Measurements from ENCODE around the gene SDF2. TPM values are rescaled to one million over a fixed set of nuclear protein-coding genes. Genes with fewer than 3 reads are reported as not detected.

The SDF2 gene
- total and polyA plus RNA-seq, 9 of the 15 experiments (the other 6 are each of a cell fraction or from before 2014, with no cell fraction given): 41.2 to 132 (median 65.6) TPM

DNA sequence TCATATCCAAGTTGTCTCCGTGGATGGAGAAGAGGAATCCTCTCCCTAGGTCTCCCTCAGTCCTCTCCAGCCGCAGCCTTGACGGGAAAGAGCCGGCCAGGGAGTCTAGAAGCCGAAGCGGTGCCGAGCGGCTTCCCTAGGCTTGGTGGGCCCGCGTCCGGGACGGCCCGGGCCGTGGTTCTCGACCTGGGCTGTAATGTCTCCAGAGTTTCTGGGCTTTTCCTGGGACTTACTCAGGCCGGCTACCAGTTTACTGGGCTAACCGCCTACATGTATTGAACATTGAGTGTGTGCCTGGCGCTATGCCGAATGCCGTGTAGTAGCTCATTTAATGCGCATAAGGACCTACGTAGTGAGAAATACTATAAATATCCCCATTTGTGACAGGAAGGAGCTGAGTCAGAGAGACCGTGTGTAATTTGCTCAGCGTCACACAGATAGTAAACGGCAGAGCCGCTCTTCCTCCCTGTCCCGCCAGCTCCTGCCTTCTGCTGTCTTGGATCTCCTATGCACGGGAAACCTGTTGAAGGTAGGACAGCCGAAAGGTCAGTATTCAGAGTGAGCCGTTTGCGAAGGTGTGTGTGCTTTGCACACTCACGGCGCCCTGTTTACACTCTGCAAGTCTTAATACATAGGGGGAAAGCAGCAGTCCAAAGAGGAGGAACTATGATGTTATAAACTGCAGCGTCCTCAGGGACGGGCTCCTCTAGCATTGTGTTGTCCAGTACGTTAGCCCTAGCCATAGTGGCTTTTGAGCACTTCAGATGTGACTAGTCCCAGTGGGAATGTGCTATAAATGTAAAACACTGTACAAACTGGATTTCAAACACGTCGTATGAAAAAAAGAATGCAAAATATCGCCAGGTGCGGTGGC, 62.2 kb downstream of the SDF2 start (continued):
- TF ChIP-seq, protein P1, sequence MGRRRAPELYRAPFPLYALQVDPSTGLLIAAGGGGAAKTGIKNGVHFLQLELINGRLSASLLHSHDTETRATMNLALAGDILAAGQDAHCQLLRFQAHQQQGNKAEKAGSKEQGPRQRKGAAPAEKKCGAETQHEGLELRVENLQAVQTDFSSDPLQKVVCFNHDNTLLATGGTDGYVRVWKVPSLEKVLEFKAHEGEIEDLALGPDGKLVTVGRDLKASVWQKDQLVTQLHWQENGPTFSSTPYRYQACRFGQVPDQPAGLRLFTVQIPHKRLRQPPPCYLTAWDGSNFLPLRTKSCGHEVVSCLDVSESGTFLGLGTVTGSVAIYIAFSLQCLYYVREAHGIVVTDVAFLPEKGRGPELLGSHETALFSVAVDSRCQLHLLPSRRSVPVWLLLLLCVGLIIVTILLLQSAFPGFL (CRISPR knock-in tag; IDR thresholded peaks at IDR 0.05): peak; percentile 99; the same call in 1 of the 2 replicates
- peak; percentile 2; the same call in 1 of the 2 replicates for TF ChIP-seq MAFK (IDR thresholded peaks at IDR 0.05; ENCODE audit: low read length)
- no peak for TF ChIP-seq DMBX1 (CRISPR knock-in tag; IDR thresholded peaks at IDR 0.05; ENCODE audit: borderline replicate concordance)
- TF ChIP-seq, protein P2, sequence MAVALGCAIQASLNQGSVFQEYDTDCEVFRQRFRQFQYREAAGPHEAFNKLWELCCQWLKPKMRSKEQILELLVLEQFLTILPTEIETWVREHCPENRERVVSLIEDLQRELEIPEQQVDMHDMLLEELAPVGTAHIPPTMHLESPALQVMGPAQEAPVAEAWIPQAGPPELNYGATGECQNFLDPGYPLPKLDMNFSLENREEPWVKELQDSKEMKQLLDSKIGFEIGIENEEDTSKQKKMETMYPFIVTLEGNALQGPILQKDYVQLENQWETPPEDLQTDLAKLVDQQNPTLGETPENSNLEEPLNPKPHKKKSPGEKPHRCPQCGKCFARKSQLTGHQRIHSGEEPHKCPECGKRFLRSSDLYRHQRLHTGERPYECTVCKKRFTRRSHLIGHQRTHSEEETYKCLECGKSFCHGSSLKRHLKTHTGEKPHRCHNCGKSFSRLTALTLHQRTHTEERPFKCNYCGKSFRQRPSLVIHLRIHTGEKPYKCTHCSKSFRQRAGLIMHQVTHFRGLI (CRISPR knock-in tag; IDR thresholded peaks at IDR 0.05): no peak
- no peak for TF ChIP-seq POLR2B (IDR thresholded peaks at IDR 0.05; ENCODE audit: low read depth, partially characterized antibody)
- TF ChIP-seq ESRRA (IDR thresholded peaks at IDR 0.05; ENCODE audit: borderline replicate concordance, low read depth): no peak
- no peak for TF ChIP-seq ZNF384 (IDR thresholded peaks at IDR 0.05; ENCODE audit: low read depth, low read length)
- no peak; the same call in 1 of the 2 replicates for TF ChIP-seq GABPA (tag; conservative IDR thresholded peaks at IDR 0.05; ENCODE audit: low read depth)
- no peak for TF ChIP-seq NELFE (IDR thresholded peaks at IDR 0.05; ENCODE audit: insufficient read depth, insufficient read length)
- TF ChIP-seq, protein P3, sequence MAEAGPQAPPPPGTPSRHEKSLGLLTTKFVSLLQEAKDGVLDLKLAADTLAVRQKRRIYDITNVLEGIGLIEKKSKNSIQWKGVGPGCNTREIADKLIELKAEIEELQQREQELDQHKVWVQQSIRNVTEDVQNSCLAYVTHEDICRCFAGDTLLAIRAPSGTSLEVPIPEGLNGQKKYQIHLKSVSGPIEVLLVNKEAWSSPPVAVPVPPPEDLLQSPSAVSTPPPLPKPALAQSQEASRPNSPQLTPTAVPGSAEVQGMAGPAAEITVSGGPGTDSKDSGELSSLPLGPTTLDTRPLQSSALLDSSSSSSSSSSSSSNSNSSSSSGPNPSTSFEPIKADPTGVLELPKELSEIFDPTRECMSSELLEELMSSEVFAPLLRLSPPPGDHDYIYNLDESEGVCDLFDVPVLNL (CRISPR knock-in tag; IDR thresholded peaks at IDR 0.05; ENCODE audit: low read depth): no peak
- TF ChIP-seq RCOR1 (IDR thresholded peaks at IDR 0.05; ENCODE audit: borderline replicate concordance in 1 of 2, low read depth in 2 of 2, low read length in 2 of 2): 0 out of 4 replicates have a peak, but pooled peaks of 1 of the 2 experiments have one; percentile 25
- TF ChIP-seq SRF (CRISPR knock-in tag; IDR thresholded peaks at IDR 0.05): peak in 1 of 2 experiments; percentile 48; a peak in 1 of 4 replicates
- TF ChIP-seq, protein P4, sequence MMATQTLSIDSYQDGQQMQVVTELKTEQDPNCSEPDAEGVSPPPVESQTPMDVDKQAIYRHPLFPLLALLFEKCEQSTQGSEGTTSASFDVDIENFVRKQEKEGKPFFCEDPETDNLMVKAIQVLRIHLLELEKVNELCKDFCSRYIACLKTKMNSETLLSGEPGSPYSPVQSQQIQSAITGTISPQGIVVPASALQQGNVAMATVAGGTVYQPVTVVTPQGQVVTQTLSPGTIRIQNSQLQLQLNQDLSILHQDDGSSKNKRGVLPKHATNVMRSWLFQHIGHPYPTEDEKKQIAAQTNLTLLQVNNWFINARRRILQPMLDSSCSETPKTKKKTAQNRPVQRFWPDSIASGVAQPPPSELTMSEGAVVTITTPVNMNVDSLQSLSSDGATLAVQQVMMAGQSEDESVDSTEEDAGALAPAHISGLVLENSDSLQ (IDR thresholded peaks at IDR 0.05): peak; percentile 93
- no peak for TF ChIP-seq ZKSCAN1 (IDR thresholded peaks at IDR 0.05; ENCODE audit: low read depth, low read length)
- no peak for TF ChIP-seq ILK (tag; IDR thresholded peaks at IDR 0.05; ENCODE audit: borderline replicate concordance, low read depth)
- no peak for TF ChIP-seq CAMTA2 (CRISPR knock-in tag; conservative IDR thresholded peaks at IDR 0.05)
- TF ChIP-seq ZC3H8 (IDR thresholded peaks at IDR 0.05): peak; percentile 8; the same call in 1 of the 2 replicates
- no peak for TF ChIP-seq ZFP1 (CRISPR knock-in tag; IDR thresholded peaks at IDR 0.05)
- no peak for TF ChIP-seq FOXA3 (CRISPR knock-in tag; conservative IDR thresholded peaks at IDR 0.05 in 1 of 2, IDR thresholded peaks at IDR 0.05 in 1 of 2)
- no peak; the same call in 1 of the 2 replicates for TF ChIP-seq ELF1 (tag; IDR thresholded peaks at IDR 0.05)
